CD14-positive monocyte (primary cell): ENCODE results near the gene SLC25A21. TPM values are rescaled to one million over a fixed set of nuclear protein-coding genes. Genes with fewer than 3 reads are reported as not detected.

Source experiments
- DNase-seq, 3 donors: peaks; one replicate each; pipeline ENCODE4 v3.0.0-alpha.2; 2011 to 2022
- H2AFZ ChIP-seq: 2 replicates; pipeline ENCODE4 v1.6.0; 2012; ENCODE audit warnings: mild to moderate bottlenecking, low read depth, low read length, inconsistent platforms; ENCODE audit not compliant: insufficient read depth, poor library complexity, severe bottlenecking
- H3K27ac ChIP-seq, 2 donors: 1 replicate in 1 of 2; 2 replicates in 1 of 2; pipeline ENCODE4 v1.5.1; 2012 to 2013; ENCODE audit warnings: low read length in 2 of 2, control low read depth in 1 of 2, inconsistent platforms in 1 of 2, low read depth in 1 of 2, mild to moderate bottlenecking in 1 of 2
- H3K27me3 ChIP-seq, 2 donors: one replicate each; pipeline versions ENCODE4 v1.6.0 to v1.6.1; 2011 to 2013; ENCODE audit warnings: low read length in 2 of 2; ENCODE audit not compliant: control insufficient read depth in 2 of 2, insufficient read depth in 2 of 2
- H3K36me3 ChIP-seq, 2 donors: replicated peaks in 1 of 2; 1 replicate in 1 of 2; 2 replicates in 1 of 2; pipeline versions ENCODE4 v1.5.1 to v1.6.1; 2012 to 2013; ENCODE audit warnings: low read length in 2 of 2, control low read depth in 1 of 2, inconsistent platforms in 1 of 2, mild to moderate bottlenecking in 1 of 2; ENCODE audit not compliant: insufficient read depth in 2 of 2, control insufficient read depth in 1 of 2
- H3K4me1 ChIP-seq, 2 donors: 1 replicate in 1 of 2; 2 replicates in 1 of 2; pipeline versions ENCODE4 v1.5.1 to v1.6.1; 2012 to 2013; ENCODE audit warnings: low read length in 2 of 2, control low read depth in 1 of 2, inconsistent platforms in 1 of 2, mild to moderate bottlenecking in 1 of 2, moderate library complexity in 1 of 2; ENCODE audit not compliant: insufficient read depth in 2 of 2, control insufficient read depth in 1 of 2
- H3K4me2 ChIP-seq: replicated peaks from 2 replicates; pipeline ENCODE3; 2012; ENCODE audit warnings: low read length, moderate library complexity, mild to moderate bottlenecking; ENCODE audit not compliant: poor library complexity, severe bottlenecking; ENCODE audit errors: extremely low read depth
- H3K4me3 ChIP-seq, 3 experiments: fragments of 200-600 bp in 1 of 3; sonication (generic) in 1 of 3; replicated peaks in 1 of 3; 1 replicate in 2 of 3; 2 replicates in 1 of 3; pipeline ENCODE4 v1.5.1; 2011 to 2013; ENCODE audit warnings: low read length in 3 of 3, mild to moderate bottlenecking in 3 of 3, control low read depth in 2 of 3, low read depth in 2 of 3, inconsistent platforms in 1 of 3, moderate library complexity in 1 of 3
- H3K79me2 ChIP-seq: 2 replicates; pipeline ENCODE4 v1.6.0; 2012; ENCODE audit warnings: mild to moderate bottlenecking, control low read depth, inconsistent platforms, low read length, moderate library complexity; ENCODE audit not compliant: insufficient read depth
- H3K9ac ChIP-seq: 2 replicates; pipeline ENCODE4 v1.6.0; 2017; ENCODE audit warnings: low read length, mild to moderate bottlenecking; ENCODE audit not compliant: insufficient read depth, poor library complexity, severe bottlenecking
- H3K9me3 ChIP-seq, 2 donors: replicated peaks in 1 of 2; 1 replicate in 1 of 2; 2 replicates in 1 of 2; pipeline versions ENCODE4 v1.5.1 to v1.6.1; 2012 to 2013; ENCODE audit warnings: low read length in 2 of 2, control low read depth in 1 of 2; ENCODE audit not compliant: control insufficient read depth in 1 of 2, insufficient read depth in 1 of 2
- H4K20me1 ChIP-seq: 2 replicates; pipeline ENCODE4 v1.6.0; 2012; ENCODE audit warnings: mild to moderate bottlenecking, low read length, control low read depth, moderate library complexity; ENCODE audit not compliant: insufficient read depth
- H3K27ac Mint-ChIP-seq, 7 donors: one replicate each; pipeline ENCODE4 v1.8.0; 2020; ENCODE audit warnings: mild to moderate bottlenecking in 7 of 7, mixed read lengths in 7 of 7, moderate library complexity in 6 of 7, inconsistent platforms in 2 of 7
- H3K27me3 Mint-ChIP-seq, 3 donors: one replicate each; pipeline ENCODE4 v1.8.0; 2021 to 2022; ENCODE audit warnings: low read depth in 3 of 3, mild to moderate bottlenecking in 3 of 3, mixed read lengths in 3 of 3, moderate library complexity in 3 of 3, inconsistent platforms in 1 of 3
- H3K36me3 Mint-ChIP-seq, 2 donors: one replicate each; pipeline ENCODE4 v1.8.0; 2020; ENCODE audit warnings: mixed read lengths in 2 of 2, inconsistent platforms in 1 of 2, mild to moderate bottlenecking in 1 of 2
- H3K4me1 Mint-ChIP-seq: one replicate; pipeline ENCODE4 v1.8.0; 2020; ENCODE audit warnings: mild to moderate bottlenecking, mixed read lengths
- H3K4me3 Mint-ChIP-seq, 2 donors: one replicate each; pipeline ENCODE4 v1.8.0; 2020; ENCODE audit warnings: mild to moderate bottlenecking in 2 of 2, mixed read lengths in 2 of 2, moderate library complexity in 1 of 2
- H3K9me3 Mint-ChIP-seq, 7 donors: one replicate each; pipeline ENCODE4 v1.8.0; 2020 to 2022; ENCODE audit warnings: mixed read lengths in 7 of 7, mild to moderate bottlenecking in 6 of 7, moderate library complexity in 6 of 7, inconsistent platforms in 2 of 7
- WGBS: methylation state at CpG from one replicate; pipeline ENCODE4 v1.1.5; 2013; ENCODE audit warnings: missing lambda C conversion rate; ENCODE audit not compliant: insufficient coverage; 5-methylcytosine and 5-hydroxymethylcytosine counted together
- intact Hi-C, 2 donors: fragments of 100-400 bp; cut with micrococcal nuclease; formaldehyde crosslinking; loops; one replicate each; pipeline versions ENCODE4 v1.15.0 to v1.15.1; 2023
- polyA plus RNA-seq, 3 donors: library from polyadenylated mRNA; depleted of rRNA in 1 of 3; unstranded in 2 of 3; stranded (reverse) in 1 of 3; fragments of 300-500 nt in 2 of 3; fragments of >200 nt in 1 of 3; fragmentation: Illumina TruSeq in 2 of 3; gene quantifications; 1 replicate in 2 of 3; 2 replicates in 1 of 3; pipeline ENCODE4 v1.2.3, GENCODE V29; 2012 to 2021
- TF ChIP-seq, protein P1 (sequence below): fragments of 200-600 bp; IDR thresholded peaks from one replicate; pipeline ENCODE4 v1.8.0; 2022; ENCODE audit warnings: antibody characterized with exemption, mild to moderate bottlenecking

Gene SLC25A21
- polyA plus RNA-seq, 3 donors, result not detected

DNA sequence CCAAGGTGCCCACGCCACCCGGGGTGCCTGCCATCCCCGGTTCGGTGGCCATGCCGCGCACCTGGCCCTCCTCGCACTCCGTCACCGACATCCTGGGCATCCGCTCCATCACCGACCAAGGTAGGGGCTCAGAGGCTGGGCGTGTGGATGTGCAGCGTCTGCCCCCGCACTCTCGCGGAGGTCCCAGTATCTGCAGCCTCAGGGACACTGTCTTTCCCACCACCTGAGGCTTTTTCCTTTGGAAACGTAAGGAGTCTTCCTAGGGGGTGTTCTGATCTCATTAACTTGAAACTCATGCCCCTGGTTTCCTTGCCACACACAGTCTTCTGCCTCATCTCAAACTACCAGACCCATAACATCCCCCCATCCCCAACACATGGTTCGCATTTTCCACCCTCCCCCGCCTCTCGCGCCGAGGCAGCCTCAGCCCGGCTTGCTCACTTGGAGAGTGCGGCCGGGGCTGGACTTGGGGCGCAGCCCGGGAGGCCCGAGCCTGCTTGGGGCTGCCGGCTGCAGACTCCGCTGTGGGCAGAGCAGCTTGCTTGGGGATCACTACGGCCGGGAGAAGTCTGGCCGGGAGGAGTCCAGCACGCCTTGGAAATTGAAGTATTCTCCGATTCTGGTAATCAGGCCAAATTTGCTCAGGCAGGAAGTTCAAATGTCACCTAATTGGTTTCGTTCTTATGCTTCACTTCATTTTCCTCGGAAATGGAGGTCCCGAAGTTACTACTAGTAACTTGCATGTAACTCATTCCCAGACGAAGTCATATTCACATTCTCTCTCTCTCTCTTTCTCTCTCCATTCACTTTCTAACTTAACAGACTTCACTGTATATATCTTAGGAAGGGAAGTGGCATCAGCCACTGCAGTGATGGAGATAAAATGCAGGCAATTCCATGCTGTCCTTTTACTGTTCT, 508.7 kb downstream of the SLC25A21 start:
- peaks cover 39 to 92% of the 10 kb centered on the region in 2 donors for H3K9me3 ChIP-seq
- H3K79me2 ChIP-seq, result no peaks in the 10 kb centered on the region
- no peak overlapping the region for H3K4me3 ChIP-seq
- WGBS, result 8% methylated on average over 23 of the region's 39 CpGs
- TF ChIP-seq, protein P1, sequence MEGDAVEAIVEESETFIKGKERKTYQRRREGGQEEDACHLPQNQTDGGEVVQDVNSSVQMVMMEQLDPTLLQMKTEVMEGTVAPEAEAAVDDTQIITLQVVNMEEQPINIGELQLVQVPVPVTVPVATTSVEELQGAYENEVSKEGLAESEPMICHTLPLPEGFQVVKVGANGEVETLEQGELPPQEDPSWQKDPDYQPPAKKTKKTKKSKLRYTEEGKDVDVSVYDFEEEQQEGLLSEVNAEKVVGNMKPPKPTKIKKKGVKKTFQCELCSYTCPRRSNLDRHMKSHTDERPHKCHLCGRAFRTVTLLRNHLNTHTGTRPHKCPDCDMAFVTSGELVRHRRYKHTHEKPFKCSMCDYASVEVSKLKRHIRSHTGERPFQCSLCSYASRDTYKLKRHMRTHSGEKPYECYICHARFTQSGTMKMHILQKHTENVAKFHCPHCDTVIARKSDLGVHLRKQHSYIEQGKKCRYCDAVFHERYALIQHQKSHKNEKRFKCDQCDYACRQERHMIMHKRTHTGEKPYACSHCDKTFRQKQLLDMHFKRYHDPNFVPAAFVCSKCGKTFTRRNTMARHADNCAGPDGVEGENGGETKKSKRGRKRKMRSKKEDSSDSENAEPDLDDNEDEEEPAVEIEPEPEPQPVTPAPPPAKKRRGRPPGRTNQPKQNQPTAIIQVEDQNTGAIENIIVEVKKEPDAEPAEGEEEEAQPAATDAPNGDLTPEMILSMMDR, result no peak
- intact Hi-C loops, result no loop called here
- H3K4me1 ChIP-seq, result peaks cover 10 to 13% of the 10 kb centered on the region in 2 donors
- Mint-ChIP-seq H3K27me3 (peaks cover 92 to 98% (median 95%) of the 10 kb centered on the region in 3 donors), H3K4me1 (peaks cover 25% of the 10 kb centered on the region), H3K36me3 (peaks cover 22% of the 10 kb centered on the region in 2 donors), H3K9me3 (peaks cover 25 to 90% (median 71%) of the 10 kb centered on the region in 7 donors), H3K27ac (peak overlapping the region in 1 of 7 donors; percentile 54), H3K4me3 (peak overlapping the region in 1 of 2 donors; percentile 89)
- H3K9ac ChIP-seq, result no peak overlapping the region
- no peak for DNase-seq
- no peaks in the 10 kb centered on the region for H4K20me1 ChIP-seq
- no peak overlapping the region for H3K4me2 ChIP-seq
- H3K27ac ChIP-seq, result no peak overlapping the region
- no peaks in the 10 kb centered on the region for H3K36me3 ChIP-seq
- no peak overlapping the region for H2AFZ ChIP-seq
- H3K27me3 ChIP-seq, result peaks cover 97 to 98% of the 10 kb centered on the region in 2 donors

DNA sequence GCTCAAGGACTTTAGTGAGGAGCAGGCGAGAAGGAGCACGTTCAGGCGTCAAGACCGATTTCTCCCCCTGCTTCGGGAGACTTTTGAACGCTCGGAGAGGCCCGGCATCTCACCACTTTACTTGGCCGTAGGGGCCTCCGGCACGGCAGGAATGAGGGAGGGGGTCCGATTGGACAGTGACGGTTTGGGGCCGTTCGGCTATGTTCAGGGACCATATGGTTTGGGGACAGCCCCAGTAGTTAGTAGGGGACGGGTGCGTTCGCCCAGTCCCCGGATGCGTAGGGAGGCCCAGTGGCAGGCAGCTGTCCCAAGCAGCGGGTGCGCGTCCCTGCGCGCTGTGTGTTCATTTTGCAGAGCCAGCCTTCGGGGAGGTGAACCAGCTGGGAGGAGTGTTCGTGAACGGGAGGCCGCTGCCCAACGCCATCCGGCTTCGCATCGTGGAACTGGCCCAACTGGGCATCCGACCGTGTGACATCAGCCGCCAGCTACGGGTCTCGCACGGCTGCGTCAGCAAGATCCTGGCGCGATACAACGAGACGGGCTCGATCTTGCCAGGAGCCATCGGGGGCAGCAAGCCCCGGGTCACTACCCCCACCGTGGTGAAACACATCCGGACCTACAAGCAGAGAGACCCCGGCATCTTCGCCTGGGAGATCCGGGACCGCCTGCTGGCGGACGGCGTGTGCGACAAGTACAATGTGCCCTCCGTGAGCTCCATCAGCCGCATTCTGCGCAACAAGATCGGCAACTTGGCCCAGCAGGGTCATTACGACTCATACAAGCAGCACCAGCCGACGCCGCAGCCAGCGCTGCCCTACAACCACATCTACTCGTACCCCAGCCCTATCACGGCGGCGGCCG, 509.6 kb downstream of the SLC25A21 start:
- H4K20me1 ChIP-seq, result no peaks in the 10 kb centered on the region
- no peak for DNase-seq
- H3K36me3 ChIP-seq, result no peaks in the 10 kb centered on the region
- H3K4me1 Mint-ChIP-seq, result peaks cover 25% of the 10 kb centered on the region
- H3K4me1 ChIP-seq, result peaks cover 10 to 13% of the 10 kb centered on the region in 2 donors
- peaks cover 96 to 100% of the 10 kb centered on the region in 2 donors for H3K27me3 ChIP-seq
- H3K36me3 Mint-ChIP-seq, result peaks cover 22% of the 10 kb centered on the region in 2 donors
- TF ChIP-seq, protein P1, result no peak
- H3K79me2 ChIP-seq, result no peaks in the 10 kb centered on the region
- WGBS, result 6% methylated on average over 70 of the region's 71 CpGs
- H3K9ac ChIP-seq, result no peak overlapping the region
- H3K27ac Mint-ChIP-seq, result peak overlapping the region in 1 of 7 donors; percentile 18
- H3K4me2 ChIP-seq, result no peak overlapping the region
- intact Hi-C loops, result no loop called here
- H3K4me3 Mint-ChIP-seq, result peak overlapping the region in 1 of 2 donors; percentile 89
- H3K9me3 Mint-ChIP-seq, result peaks cover 25 to 84% (median 72%) of the 10 kb centered on the region in 7 donors
- peaks cover 98 to 100% (median 99%) of the 10 kb centered on the region in 3 donors for H3K27me3 Mint-ChIP-seq
- H3K4me3 ChIP-seq, result peak overlapping the region in 1 of 3 experiments; percentile 57
- H2AFZ ChIP-seq, result no peak overlapping the region
- H3K27ac ChIP-seq, result no peak overlapping the region
- peaks cover 39 to 97% of the 10 kb centered on the region in 2 donors for H3K9me3 ChIP-seq
